ENCODE data around the gene MYNN. TPM values are rescaled to one million over a fixed set of nuclear protein-coding genes. Genes with fewer than 3 reads are reported as not detected.

MYNN gene
- total RNA-seq, 2 experiments from 2014 or later = 18.7 to 20.6 TPM

DNA sequence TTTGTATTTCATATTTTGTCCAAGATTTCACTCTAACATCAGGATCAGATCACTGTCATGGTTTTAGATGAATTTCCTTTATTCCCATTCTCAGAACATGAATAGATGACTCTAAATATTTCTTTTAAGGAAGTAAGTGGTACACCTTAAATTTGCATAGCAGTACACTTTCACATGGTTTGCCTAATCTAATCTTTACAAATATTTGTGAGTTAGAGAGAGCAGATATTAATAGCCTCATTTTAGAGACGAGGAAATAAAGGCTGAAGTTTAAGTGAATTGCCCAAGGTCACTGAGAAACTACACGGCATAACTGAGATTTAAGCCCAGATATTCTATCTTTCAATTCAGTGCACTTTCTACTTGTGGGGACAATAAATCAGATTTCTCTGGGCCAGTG lies 22.5 kb upstream of the MYNN start:
- CTCF ChIA-PET = no interaction called here
- peaks cover 4% of the 10 kb centered on the region for H3K4me1 Mint-ChIP-seq (ENCODE audit: low read depth)
- H3K36me3 Mint-ChIP-seq (ENCODE audit: low read depth) = no peaks in the 10 kb centered on the region
- intact Hi-C loops (cut with DNase I, micrococcal nuclease) = no loop called here
- Histone ChIP-seq H3K36me3 (ENCODE audit: insufficient read depth, low read length) (no peaks in the 10 kb centered on the region), H3K4me1 (ENCODE audit: insufficient read depth, low read length) (no peaks in the 10 kb centered on the region), H3K4me3 (ENCODE audit: low read length) (no peak overlapping the region), H3K9me3 (ENCODE audit: control insufficient read depth in 1 of 2, insufficient read depth in 1 of 2, low read length in 2 of 2) (no peaks in the 10 kb centered on the region), H3K27ac (ENCODE audit: low read depth in 1 of 2, low read length in 2 of 2) (no peak overlapping the region), H3K27me3 (ENCODE audit: control insufficient read depth in 1 of 2, insufficient read depth in 2 of 2, low read length in 2 of 2) (peaks cover 6 to 9% of the 10 kb centered on the region in 2 experiments)
- H3K9me3 Mint-ChIP-seq = no peaks in the 10 kb centered on the region
- no peak overlapping the region for H3K27ac Mint-ChIP-seq
- no peak for DNase-seq
- no peak overlapping the region for H3K4me3 Mint-ChIP-seq
- TF ChIP-seq, protein P1, sequence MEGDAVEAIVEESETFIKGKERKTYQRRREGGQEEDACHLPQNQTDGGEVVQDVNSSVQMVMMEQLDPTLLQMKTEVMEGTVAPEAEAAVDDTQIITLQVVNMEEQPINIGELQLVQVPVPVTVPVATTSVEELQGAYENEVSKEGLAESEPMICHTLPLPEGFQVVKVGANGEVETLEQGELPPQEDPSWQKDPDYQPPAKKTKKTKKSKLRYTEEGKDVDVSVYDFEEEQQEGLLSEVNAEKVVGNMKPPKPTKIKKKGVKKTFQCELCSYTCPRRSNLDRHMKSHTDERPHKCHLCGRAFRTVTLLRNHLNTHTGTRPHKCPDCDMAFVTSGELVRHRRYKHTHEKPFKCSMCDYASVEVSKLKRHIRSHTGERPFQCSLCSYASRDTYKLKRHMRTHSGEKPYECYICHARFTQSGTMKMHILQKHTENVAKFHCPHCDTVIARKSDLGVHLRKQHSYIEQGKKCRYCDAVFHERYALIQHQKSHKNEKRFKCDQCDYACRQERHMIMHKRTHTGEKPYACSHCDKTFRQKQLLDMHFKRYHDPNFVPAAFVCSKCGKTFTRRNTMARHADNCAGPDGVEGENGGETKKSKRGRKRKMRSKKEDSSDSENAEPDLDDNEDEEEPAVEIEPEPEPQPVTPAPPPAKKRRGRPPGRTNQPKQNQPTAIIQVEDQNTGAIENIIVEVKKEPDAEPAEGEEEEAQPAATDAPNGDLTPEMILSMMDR (IDR thresholded peaks at IDR 0.05) = no peak
- POLR2A ChIA-PET = no interaction called here
- H3K27me3 Mint-ChIP-seq = peaks cover 33% of the 10 kb centered on the region
- no peak for ATAC-seq (ENCODE audit: poor library complexity)

- ATAC-seq (ENCODE audit: poor library complexity) (no peak), DNase-seq (no peak)
- H3K36me3 Mint-ChIP-seq (ENCODE audit: low read depth) = no peaks in the 10 kb centered on the region
- peaks cover 4% of the 10 kb centered on the region for H3K4me1 Mint-ChIP-seq (ENCODE audit: low read depth)
- Histone ChIP-seq H3K27ac (ENCODE audit: low read depth in 1 of 2, low read length in 2 of 2) (no peak overlapping the region), H3K4me3 (ENCODE audit: low read length) (no peak overlapping the region), H3K4me1 (ENCODE audit: insufficient read depth, low read length) (no peaks in the 10 kb centered on the region), H3K36me3 (ENCODE audit: insufficient read depth, low read length) (no peaks in the 10 kb centered on the region), H3K27me3 (ENCODE audit: control insufficient read depth in 1 of 2, insufficient read depth in 2 of 2, low read length in 2 of 2) (peaks cover 3 to 9% of the 10 kb centered on the region in 2 experiments), H3K9me3 (ENCODE audit: control insufficient read depth in 1 of 2, insufficient read depth in 1 of 2, low read length in 2 of 2) (no peaks in the 10 kb centered on the region)
- H3K4me3 Mint-ChIP-seq = no peak overlapping the region
- intact Hi-C loops (cut with DNase I, micrococcal nuclease) = no loop called here
- TF ChIP-seq, protein P1 (IDR thresholded peaks at IDR 0.05) = no peak
- no peaks in the 10 kb centered on the region for H3K9me3 Mint-ChIP-seq
- ChIA-PET POLR2A (no interaction called here), CTCF (no interaction called here)
- H3K27me3 Mint-ChIP-seq = peaks cover 27% of the 10 kb centered on the region
- no peak overlapping the region for H3K27ac Mint-ChIP-seq
Measured at GRCh38 chr3:169751875-169752274, 21.3 kb upstream of the MYNN start.

DNA sequence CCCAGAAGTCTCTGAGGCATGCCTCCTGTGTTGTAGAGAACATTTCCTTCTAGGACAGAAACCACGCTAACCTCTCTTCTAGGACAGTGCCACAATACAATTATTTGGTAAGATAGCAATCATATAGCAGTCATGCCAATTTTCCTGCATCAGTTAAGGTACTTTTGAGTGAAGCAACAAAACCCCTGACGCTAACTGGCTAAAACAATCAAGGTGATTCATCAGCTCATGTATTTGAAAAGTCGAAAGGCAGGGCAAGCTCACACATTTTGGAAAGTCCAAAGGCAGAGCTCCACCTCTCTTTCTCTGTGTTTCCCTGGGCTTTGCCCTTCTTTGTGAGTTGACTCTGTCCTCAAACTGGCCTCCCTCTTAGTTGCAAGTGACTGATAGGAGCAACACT lies 18.5 kb upstream of the MYNN start:
- TF ChIP-seq, protein P1 (IDR thresholded peaks at IDR 0.05) = no peak
- H3K27ac Mint-ChIP-seq = no peak overlapping the region

More for the DNA sequence above, 18.5 kb upstream of the MYNN start:
- ChIA-PET CTCF (no interaction called here), POLR2A (no interaction called here)
- Histone ChIP-seq H3K27ac (ENCODE audit: low read depth in 1 of 2, low read length in 2 of 2) (no peak overlapping the region), H3K36me3 (ENCODE audit: insufficient read depth, low read length) (no peaks in the 10 kb centered on the region), H3K9me3 (ENCODE audit: control insufficient read depth in 1 of 2, insufficient read depth in 1 of 2, low read length in 2 of 2) (no peaks in the 10 kb centered on the region), H3K4me1 (ENCODE audit: insufficient read depth, low read length) (peaks cover 3% of the 10 kb centered on the region), H3K27me3 (ENCODE audit: control insufficient read depth in 1 of 2, insufficient read depth in 2 of 2, low read length in 2 of 2) (peaks cover 0 to 3% of the 10 kb centered on the region in 2 experiments), H3K4me3 (ENCODE audit: low read length) (no peak overlapping the region)
- intact Hi-C loops (cut with DNase I, micrococcal nuclease) = no loop called here
- Mint-ChIP-seq H3K36me3 (ENCODE audit: low read depth) (no peaks in the 10 kb centered on the region), H3K27me3 (peaks cover 6% of the 10 kb centered on the region), H3K4me1 (ENCODE audit: low read depth) (peaks cover 14% of the 10 kb centered on the region), H3K9me3 (no peaks in the 10 kb centered on the region), H3K4me3 (no peak overlapping the region)
- DNase-seq = no peak
- ATAC-seq (ENCODE audit: poor library complexity) = no peak
